Upper lobe of right lung (tissue), 1 donor: ENCODE measurements around the gene SRBD1. TPM values are rescaled to one million over a fixed set of nuclear protein-coding genes. Genes with fewer than 3 reads are reported as not detected.

Experiments used
- ATAC-seq: fragments of 200-7000 bp; cut with Tn5 transposase; one replicate; pipeline ENCODE4 v1.9.1; 2020; ENCODE audit warnings: mild to moderate bottlenecking, moderate library complexity
- DNase-seq: peaks from one replicate; pipeline ENCODE4 v3.0.0-alpha.2; 2020
- H3K27ac ChIP-seq: fragments of 200-600 bp; one replicate; pipeline ENCODE4 v1.8.0; 2022
- H3K27me3 ChIP-seq: fragments of 200-600 bp; one replicate; pipeline ENCODE4 v1.8.0; 2022; ENCODE audit warnings: mild to moderate bottlenecking
- H3K36me3 ChIP-seq: fragments of 200-600 bp; one replicate; pipeline ENCODE4 v1.8.0; 2022
- H3K4me1 ChIP-seq: fragments of 200-600 bp; one replicate; pipeline ENCODE4 v1.8.0; 2022
- H3K4me3 ChIP-seq: fragments of 200-600 bp; one replicate; pipeline ENCODE4 v1.8.0; 2022; ENCODE audit warnings: mild to moderate bottlenecking
- H3K9me3 ChIP-seq: fragments of 200-600 bp; one replicate; pipeline ENCODE4 v1.8.0; 2022
- intact Hi-C: fragments of 100-400 bp; cut with DNase I; formaldehyde crosslinking; loops from one replicate; pipeline ENCODE4 v1.11.0; 2022
- total RNA-seq: library from RNA; stranded (reverse); fragmentation: NEBNext Ultra II Directional; extraction: Animal tissue kit (Norgen Biotek cat#: 25700); gene quantifications from one replicate; pipeline ENCODE4 v1.2.1, GENCODE V29; 2021
- TF ChIP-seq, protein P1 (sequence below): fragments of 200-600 bp; IDR thresholded peaks from one replicate; pipeline ENCODE4 v1.8.0; 2022; ENCODE audit warnings: antibody characterized with exemption
- donor health status: DM: no; HTN: yes; CAD: no; lungs with severe emphysema.

Gene SRBD1
- total RNA-seq, 1 donor from 2014 or later: 19.2 TPM

- Histone ChIP-seq H3K4me3 (no peak overlapping the region), H3K27me3 (no peaks in the 10 kb centered on the region), H3K27ac (no peak overlapping the region), H3K9me3 (no peaks in the 10 kb centered on the region), H3K4me1 (peaks cover 16% of the 10 kb centered on the region), H3K36me3 (no peaks in the 10 kb centered on the region)
- TF ChIP-seq, protein P1, sequence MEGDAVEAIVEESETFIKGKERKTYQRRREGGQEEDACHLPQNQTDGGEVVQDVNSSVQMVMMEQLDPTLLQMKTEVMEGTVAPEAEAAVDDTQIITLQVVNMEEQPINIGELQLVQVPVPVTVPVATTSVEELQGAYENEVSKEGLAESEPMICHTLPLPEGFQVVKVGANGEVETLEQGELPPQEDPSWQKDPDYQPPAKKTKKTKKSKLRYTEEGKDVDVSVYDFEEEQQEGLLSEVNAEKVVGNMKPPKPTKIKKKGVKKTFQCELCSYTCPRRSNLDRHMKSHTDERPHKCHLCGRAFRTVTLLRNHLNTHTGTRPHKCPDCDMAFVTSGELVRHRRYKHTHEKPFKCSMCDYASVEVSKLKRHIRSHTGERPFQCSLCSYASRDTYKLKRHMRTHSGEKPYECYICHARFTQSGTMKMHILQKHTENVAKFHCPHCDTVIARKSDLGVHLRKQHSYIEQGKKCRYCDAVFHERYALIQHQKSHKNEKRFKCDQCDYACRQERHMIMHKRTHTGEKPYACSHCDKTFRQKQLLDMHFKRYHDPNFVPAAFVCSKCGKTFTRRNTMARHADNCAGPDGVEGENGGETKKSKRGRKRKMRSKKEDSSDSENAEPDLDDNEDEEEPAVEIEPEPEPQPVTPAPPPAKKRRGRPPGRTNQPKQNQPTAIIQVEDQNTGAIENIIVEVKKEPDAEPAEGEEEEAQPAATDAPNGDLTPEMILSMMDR: no peak
- intact Hi-C loops: no loop called here
- DNase-seq (no peak), ATAC-seq (no peak)
Observed at GRCh38 chr2:45457211-45457945, 153.7 kb downstream of the SRBD1 start.

DNA sequence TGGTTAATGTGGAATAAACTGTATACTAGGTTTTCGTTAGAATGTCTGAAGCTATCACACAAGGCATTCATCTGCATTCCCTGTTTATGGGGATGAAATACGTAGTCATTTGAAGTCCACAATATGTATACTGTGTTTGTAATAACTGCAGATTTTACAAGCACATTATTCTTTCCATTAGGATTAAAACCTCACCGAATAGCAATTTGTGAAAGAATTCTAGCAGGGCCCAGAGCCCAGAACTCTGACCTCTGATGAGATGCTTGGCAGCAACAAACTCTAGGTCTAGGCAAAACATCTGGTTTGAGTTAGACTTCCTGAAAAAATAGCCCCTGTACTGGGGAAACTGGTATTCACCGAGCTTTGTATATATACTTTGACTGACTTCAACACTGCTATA is 158.2 kb downstream of the SRBD1 start:
- H3K36me3 ChIP-seq: no peaks in the 10 kb centered on the region
- intact Hi-C loops: no loop called here
- TF ChIP-seq, protein P1: no peak
- H3K27me3 ChIP-seq: no peaks in the 10 kb centered on the region
- H3K9me3 ChIP-seq: no peaks in the 10 kb centered on the region
- DNase-seq (no peak), ATAC-seq (no peak)
- no peak overlapping the region for H3K27ac ChIP-seq
- H3K4me3 ChIP-seq: no peak overlapping the region
- no peaks in the 10 kb centered on the region for H3K4me1 ChIP-seq

DNA sequence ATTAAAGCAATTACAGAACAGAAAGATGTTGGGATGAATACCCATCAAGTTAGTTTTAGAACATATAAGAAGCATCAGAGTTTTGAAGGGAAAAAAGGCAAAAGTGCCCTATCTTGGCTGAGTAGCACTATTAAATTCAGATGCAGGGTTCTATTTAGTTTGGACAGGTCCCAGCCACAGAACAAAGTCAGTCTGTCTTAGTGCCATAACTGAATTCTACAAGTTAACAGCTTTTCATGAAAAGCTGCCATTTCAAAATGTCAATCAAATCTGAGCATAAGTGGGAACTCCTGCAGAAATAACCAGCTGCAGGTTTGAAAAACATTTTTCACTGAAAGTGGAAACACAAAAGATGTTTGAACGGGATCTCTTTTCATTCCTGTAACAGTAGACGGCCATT is 160.4 kb downstream of the SRBD1 start:
- no peaks in the 10 kb centered on the region for H3K27me3 ChIP-seq
- H3K36me3 ChIP-seq: no peaks in the 10 kb centered on the region
- no peaks in the 10 kb centered on the region for H3K4me1 ChIP-seq
- DNase-seq: no peak
- no peak for ATAC-seq
- no peak overlapping the region for H3K27ac ChIP-seq
- TF ChIP-seq, protein P1: no peak
- H3K4me3 ChIP-seq: no peak overlapping the region
- intact Hi-C loops: no loop called here
- no peaks in the 10 kb centered on the region for H3K9me3 ChIP-seq

- ATAC-seq: no peak
- no peak for DNase-seq
- peaks cover 4% of the 10 kb centered on the region for H3K36me3 ChIP-seq
- no peak overlapping the region for H3K4me3 ChIP-seq
- no peaks in the 10 kb centered on the region for H3K27me3 ChIP-seq
- TF ChIP-seq, protein P1: no peak
- H3K9me3 ChIP-seq: no peaks in the 10 kb centered on the region
- no peak overlapping the region for H3K27ac ChIP-seq
- no peaks in the 10 kb centered on the region for H3K4me1 ChIP-seq
- intact Hi-C loops: no loop called here
Observed at GRCh38 chr2:45448217-45448616, 162.8 kb downstream of the SRBD1 start.

- H3K27ac ChIP-seq: no peak overlapping the region
- TF ChIP-seq, protein P1: no peak
- H3K4me1 ChIP-seq: no peaks in the 10 kb centered on the region
- H3K9me3 ChIP-seq: no peaks in the 10 kb centered on the region
- intact Hi-C loops: no loop called here
- no peak for ATAC-seq
- H3K4me3 ChIP-seq: no peak overlapping the region
- no peaks in the 10 kb centered on the region for H3K27me3 ChIP-seq
- DNase-seq: no peak
- H3K36me3 ChIP-seq: peaks cover 4% of the 10 kb centered on the region
Observed at GRCh38 chr2:45446016-45446415, 165.1 kb downstream of the SRBD1 start.
